GM19351 (cell line): ENCODE results near the gene GSN.

ENCODE experiments used
- ATAC-seq: cut with Tn5 transposase; IDR thresholded peaks from one replicate; pipeline ENCODE4 v1.9.1; 2021; ENCODE audit warnings: mild to moderate bottlenecking, moderate library complexity; ENCODE audit not compliant: unreplicated experiment

Gene GSN

GRCh38 chr9:121322037-121322736 lies 54.2 kb downstream of the GSN start:
- ATAC-seq: no peak

GRCh38 chr9:121322737-121323448 lies 54.9 kb downstream of the GSN start:
- ATAC-seq: no peak

GRCh38 chr9:121323449-121324151 lies 55.6 kb downstream of the GSN start:
- no peak for ATAC-seq

- no peak for ATAC-seq
Observed at GRCh38 chr9:121324316-121324715, 56.4 kb downstream of the GSN start.

GRCh38 chr9:121324755-121325154 lies 56.8 kb downstream of the GSN start:
- no peak for ATAC-seq

GRCh38 chr9:121325387-121325786 lies 57.4 kb downstream of the GSN start:
- ATAC-seq: no peak

GRCh38 chr9:121326130-121326838 lies 58.3 kb downstream of the GSN start:
- ATAC-seq: no peak

GRCh38 chr9:121326901-121327613 lies 59.1 kb downstream of the GSN start:
- no peak for ATAC-seq

- no peak for ATAC-seq
Observed at GRCh38 chr9:121328476-121328875, 60.5 kb downstream of the GSN start.

- no peak for ATAC-seq
Observed at GRCh38 chr9:121328876-121329681, 61.1 kb downstream of the GSN start.

- no peak for ATAC-seq
Observed at GRCh38 chr9:121331549-121331948, 63.6 kb downstream of the GSN start.

- no peak for ATAC-seq
Observed at GRCh38 chr9:121331992-121332685, 64.2 kb downstream of the GSN start.

GRCh38 chr9:121333950-121334773 lies 66.2 kb downstream of the GSN start:
- ATAC-seq: no peak

- ATAC-seq: no peak
Observed at GRCh38 chr9:121336665-121337064, 68.7 kb downstream of the GSN start.

GRCh38 chr9:121339437-121339836 lies 71.5 kb downstream of the GSN start:
- no peak for ATAC-seq

GRCh38 chr9:121340676-121341392 lies 72.9 kb downstream of the GSN start:
- peak; percentile 96 for ATAC-seq

GRCh38 chr9:121344184-121344583 lies 76.2 kb downstream of the GSN start:
- no peak for ATAC-seq

GRCh38 chr9:121345070-121345469 lies 77.1 kb downstream of the GSN start:
- ATAC-seq: no peak
